ENCODE measurements around the gene SLF2.

The SLF2 gene

DNA sequence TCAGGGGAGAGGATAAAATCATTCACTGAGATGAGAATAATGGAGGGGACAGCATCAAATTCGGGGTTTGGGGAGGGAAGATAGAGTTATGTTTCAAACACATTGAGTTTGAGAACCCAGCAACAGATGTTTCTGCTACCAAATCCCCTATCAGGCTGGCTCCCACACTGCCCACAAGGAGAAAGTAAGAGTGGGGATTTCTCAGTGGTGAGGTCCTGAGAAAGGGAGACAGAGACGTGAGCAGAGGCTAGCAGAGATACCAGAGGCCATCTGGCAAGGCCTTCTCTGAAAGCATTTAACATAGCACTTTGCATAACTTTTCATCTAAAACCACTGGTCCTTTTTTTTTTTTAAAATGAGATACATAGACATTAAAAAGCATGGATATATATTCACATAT lies 7.8 kb upstream of the SLF2 start:
- Mint-ChIP-seq H3K4me1 (peaks cover 5% of the 10 kb centered on the region), H3K9me3 (no peaks in the 10 kb centered on the region), H3K27me3 (peaks cover 7% of the 10 kb centered on the region), H3K36me3 (ENCODE audit: low read depth) (no peaks in the 10 kb centered on the region), H3K4me3 (no peak overlapping the region), H3K27ac (no peak overlapping the region)
- no peak for DNase-seq
- ATAC-seq = no peak

DNA sequence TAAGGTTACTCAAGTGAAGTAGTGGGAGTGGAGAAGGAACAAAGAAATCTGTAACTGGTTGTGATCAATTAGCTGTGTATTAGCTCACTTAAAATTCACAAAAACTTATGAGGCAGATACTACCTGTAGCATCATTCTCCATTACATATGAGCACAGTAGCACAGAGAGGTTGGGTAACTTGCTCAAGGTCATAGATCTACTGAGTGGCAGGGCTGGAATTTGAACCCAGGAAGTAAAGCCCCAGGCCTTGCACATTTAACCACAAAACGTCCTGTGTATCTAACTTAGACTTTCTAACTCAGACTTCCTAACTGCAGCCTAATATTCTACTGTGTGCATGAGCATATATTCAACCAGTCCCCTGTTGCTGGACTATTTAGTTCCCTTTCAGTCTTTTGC lies 5.6 kb upstream of the SLF2 start:
- Mint-ChIP-seq H3K27ac (no peak overlapping the region), H3K27me3 (peaks cover 6% of the 10 kb centered on the region), H3K36me3 (ENCODE audit: low read depth) (no peaks in the 10 kb centered on the region), H3K4me1 (peaks cover 16% of the 10 kb centered on the region), H3K9me3 (no peaks in the 10 kb centered on the region), H3K4me3 (no peak overlapping the region)
- ATAC-seq = no peak
- DNase-seq = no peak

DNA sequence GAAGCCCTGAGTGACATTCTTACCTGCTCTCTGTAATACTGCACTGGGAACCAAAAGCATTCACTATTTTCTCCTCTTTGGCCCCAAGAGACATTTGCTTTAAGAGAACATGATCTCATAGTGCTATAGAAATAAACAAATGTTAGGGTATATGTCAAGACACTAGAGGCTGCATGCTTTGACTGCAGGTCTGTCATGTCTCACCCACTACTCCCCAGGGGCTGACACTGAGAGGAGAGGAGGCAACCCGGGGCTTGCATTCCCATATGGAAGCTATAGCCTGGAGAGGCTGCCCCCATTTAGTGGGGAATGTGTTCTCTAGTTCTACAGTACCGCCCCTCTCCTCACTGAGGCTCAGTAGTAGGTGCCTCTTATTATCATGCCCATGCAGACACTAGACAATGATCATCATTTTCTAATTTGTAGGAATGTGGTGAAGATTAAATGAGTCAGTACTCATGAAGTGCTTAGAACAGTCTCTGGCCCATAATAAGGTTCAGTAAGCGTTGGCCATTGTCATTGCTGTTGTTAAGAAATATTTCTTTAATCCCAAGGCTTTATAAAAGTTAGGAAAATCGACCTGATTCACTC lies 4.9 kb upstream of the SLF2 start:
- DNase-seq (no peak), ATAC-seq (no peak)
- H3K4me3 Mint-ChIP-seq = no peak overlapping the region
- H3K27ac Mint-ChIP-seq = no peak overlapping the region
- no peaks in the 10 kb centered on the region for H3K36me3 Mint-ChIP-seq (ENCODE audit: low read depth)
- peaks cover 6% of the 10 kb centered on the region for H3K27me3 Mint-ChIP-seq
- H3K4me1 Mint-ChIP-seq = peaks cover 18% of the 10 kb centered on the region
- H3K9me3 Mint-ChIP-seq = no peaks in the 10 kb centered on the region

DNA sequence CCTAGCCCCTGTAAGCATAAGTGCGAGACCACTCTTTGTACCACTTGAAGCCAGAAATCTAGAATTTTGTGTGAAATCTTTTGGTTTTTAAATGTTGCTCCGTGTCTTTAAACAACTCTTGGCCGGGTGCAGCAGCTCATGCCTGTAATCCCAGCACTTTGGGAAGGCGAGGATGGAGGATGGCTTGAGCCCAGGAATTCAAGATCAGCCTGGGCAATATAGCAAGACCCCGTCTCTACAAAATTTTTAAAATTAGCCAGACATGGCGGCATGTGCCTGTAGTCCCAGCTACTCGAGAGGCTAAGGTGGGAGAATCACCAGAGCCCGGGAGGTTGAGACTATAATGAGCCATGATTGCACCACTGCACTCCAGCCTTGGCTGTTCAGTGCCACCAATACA lies 4.4 kb upstream of the SLF2 start:
- H3K27ac Mint-ChIP-seq = no peak overlapping the region
- H3K36me3 Mint-ChIP-seq (ENCODE audit: low read depth) = peaks cover 2% of the 10 kb centered on the region
- no peaks in the 10 kb centered on the region for H3K9me3 Mint-ChIP-seq
- ATAC-seq = no peak
- peaks cover 2% of the 10 kb centered on the region for H3K27me3 Mint-ChIP-seq
- DNase-seq = no peak
- H3K4me1 Mint-ChIP-seq = peaks cover 20% of the 10 kb centered on the region
- no peak overlapping the region for H3K4me3 Mint-ChIP-seq

DNA sequence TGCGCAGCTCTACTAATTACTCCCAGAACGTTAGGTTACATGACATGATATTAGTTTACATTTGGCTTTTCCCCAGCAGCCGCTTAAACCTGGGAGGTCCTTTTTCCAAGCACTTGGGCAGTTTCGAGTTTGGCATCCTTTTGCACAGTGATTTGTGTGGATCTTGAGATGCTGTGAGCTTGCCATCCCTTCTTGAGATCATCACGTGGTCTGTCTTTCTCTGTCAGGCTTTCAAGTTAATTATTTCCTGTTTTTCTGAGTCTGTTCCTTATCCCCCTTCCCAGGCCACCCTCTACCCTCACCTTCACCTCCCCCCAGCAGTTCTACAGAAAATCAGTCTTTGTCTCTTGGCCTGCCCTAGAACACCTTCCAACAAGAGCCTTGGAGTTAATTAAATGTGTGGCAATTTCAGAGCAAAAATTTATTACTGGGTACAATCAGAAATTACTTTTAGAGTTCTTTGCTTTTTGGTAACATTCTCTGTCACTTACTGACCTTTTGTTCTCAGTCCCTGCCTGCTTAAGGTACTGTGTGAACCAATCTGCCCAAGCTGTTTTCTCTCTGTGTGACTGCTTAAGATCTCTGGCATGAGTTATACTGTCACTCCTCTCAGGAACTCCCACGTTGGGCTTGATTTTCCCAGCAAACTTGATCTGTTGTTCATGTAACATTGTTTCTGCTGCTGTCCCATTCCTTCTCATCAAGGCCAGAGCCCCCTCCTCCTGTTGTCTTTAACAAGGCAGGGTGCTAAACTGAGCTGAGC lies 3.1 kb upstream of the SLF2 start:
- Mint-ChIP-seq H3K4me1 (peaks cover 31% of the 10 kb centered on the region), H3K4me3 (no peak overlapping the region), H3K9me3 (no peaks in the 10 kb centered on the region), H3K27me3 (no peaks in the 10 kb centered on the region), H3K36me3 (ENCODE audit: low read depth) (peaks cover 9% of the 10 kb centered on the region), H3K27ac (no peak overlapping the region)
- DNase-seq (no peak), ATAC-seq (no peak)

DNA sequence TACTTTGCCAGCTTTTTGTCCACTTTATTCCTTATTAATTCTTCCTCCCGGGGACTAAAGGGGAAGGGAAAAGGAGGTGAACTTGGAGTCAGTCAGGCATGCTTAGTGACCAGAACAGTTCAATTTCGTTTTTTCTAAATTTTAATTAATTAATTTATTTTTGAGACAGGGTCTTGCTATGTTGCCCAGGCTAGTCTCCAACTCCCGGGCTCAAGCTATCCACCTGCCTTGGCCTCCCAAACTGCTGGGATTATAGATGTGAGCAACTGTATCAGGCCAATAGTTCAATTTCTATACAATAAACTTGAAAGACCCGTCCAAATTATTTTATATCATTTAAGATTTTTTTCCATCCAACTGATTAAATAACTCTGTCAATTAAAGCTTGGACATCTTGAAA lies 1.3 kb upstream of the SLF2 start:
- Mint-ChIP-seq H3K4me1 (peaks cover 44% of the 10 kb centered on the region), H3K36me3 (ENCODE audit: low read depth) (peaks cover 18% of the 10 kb centered on the region), H3K27ac (no peak overlapping the region), H3K27me3 (no peaks in the 10 kb centered on the region), H3K4me3 (peak overlapping the region; percentile 98), H3K9me3 (no peaks in the 10 kb centered on the region)
- ATAC-seq = no peak
- no peak for DNase-seq

DNA sequence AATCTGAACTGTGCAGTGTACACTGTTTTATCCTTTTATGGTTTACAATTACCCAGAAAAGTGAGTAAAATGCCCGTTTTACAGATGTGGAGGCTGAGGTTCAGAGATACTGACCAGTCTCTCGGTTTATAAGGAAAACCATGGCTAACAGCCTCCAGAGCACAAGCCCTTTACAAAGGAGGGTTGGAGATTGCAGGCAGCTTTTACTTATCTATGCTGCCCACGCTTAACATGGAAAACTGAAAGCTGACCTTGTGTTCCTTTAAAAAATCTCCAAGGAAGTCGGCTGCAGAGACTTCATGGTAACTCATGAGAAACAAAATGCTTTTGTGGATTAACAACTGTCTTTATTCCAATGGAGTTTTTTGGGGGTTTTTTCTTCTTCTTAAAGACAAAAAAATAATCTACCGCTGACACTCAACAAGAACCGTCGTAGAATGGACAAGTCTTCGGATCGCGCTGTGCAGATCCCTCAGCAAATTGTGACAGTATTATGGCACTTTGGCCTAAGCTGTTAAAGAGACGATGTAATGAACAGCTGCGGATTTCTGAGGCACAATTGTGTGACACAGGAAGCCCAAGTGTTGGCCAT lies 654 bp upstream of the SLF2 start:
- H3K4me1 Mint-ChIP-seq = peaks cover 48% of the 10 kb centered on the region
- H3K27me3 Mint-ChIP-seq = no peaks in the 10 kb centered on the region
- DNase-seq = no peak
- H3K9me3 Mint-ChIP-seq = no peaks in the 10 kb centered on the region
- peaks cover 24% of the 10 kb centered on the region for H3K36me3 Mint-ChIP-seq (ENCODE audit: low read depth)
- ATAC-seq = peak; percentile 41
- H3K4me3 Mint-ChIP-seq = peak overlapping the region; percentile 98
- peak overlapping the region; percentile 95 for H3K27ac Mint-ChIP-seq

DNA sequence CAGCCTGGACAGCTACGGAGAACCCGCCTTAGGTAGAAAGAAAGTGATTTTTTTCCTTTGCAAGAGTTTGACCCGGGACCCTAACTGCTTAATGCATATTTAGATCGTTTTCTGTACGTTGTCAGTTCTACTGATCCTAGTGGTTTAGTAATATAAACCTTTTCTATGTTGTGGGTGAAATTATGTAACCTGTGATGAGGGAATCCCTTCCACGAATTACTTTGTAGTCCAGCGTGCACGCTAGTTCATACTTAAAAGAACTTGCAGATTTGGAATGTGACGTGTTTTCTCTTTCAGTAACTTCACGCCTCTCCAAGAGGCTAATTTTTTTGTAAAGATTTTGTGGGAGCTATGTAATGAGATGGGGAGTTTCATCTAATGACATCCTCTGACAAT lies 705 bp downstream of the SLF2 start:
- H3K27ac Mint-ChIP-seq = peak overlapping the region; percentile 95
- H3K36me3 Mint-ChIP-seq (ENCODE audit: low read depth) = peaks cover 28% of the 10 kb centered on the region
- H3K9me3 Mint-ChIP-seq = no peaks in the 10 kb centered on the region
- no peaks in the 10 kb centered on the region for H3K27me3 Mint-ChIP-seq
- DNase-seq (no peak), ATAC-seq (no peak)
- H3K4me3 Mint-ChIP-seq = peak overlapping the region; percentile 98
- peaks cover 48% of the 10 kb centered on the region for H3K4me1 Mint-ChIP-seq

DNA sequence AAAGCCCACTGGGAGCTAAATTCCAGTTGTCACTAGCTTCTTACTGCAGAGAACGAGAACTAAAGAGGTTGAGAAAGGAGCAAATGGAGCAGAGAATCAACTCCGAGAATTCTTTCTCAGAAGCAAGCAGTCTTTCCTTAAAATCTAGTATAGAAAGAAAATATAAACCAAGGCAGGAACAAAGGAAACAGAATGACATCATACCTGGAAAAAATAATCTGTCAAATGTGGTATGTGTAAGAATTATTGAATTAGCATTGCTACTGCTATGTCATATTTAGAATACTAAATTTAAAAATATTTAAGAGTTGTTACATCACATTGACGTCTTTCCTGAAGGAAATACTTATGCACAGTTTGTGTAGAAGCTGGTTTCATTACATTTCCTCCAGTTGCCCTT lies 4.3 kb downstream of the SLF2 start:
- H3K36me3 Mint-ChIP-seq (ENCODE audit: low read depth) = peaks cover 44% of the 10 kb centered on the region
- DNase-seq = no peak
- H3K27me3 Mint-ChIP-seq = no peaks in the 10 kb centered on the region
- ATAC-seq = no peak
- no peak overlapping the region for H3K27ac Mint-ChIP-seq
- no peak overlapping the region for H3K4me3 Mint-ChIP-seq
- H3K4me1 Mint-ChIP-seq = peaks cover 32% of the 10 kb centered on the region
- H3K9me3 Mint-ChIP-seq = no peaks in the 10 kb centered on the region

DNA sequence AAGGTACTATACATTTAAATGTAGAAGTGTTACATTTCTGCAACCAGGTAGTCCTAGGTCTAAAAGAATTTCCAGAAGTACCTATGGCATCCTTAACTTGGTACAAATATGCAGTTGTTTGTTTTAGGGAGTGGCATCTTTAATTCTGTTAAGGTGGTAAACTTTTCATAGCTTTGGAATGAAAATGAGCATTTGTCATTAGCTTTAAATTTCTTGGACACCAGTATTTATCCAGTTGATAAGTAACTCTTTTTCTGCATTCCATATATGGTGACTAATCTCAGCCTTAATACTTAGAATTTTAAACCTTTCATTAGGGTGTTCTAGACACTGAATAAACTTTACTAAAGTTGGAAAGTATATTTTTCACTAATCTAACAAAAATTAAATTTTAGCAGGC lies 10.8 kb downstream of the SLF2 start:
- Mint-ChIP-seq H3K27me3 (no peaks in the 10 kb centered on the region), H3K4me3 (no peak overlapping the region), H3K4me1 (peaks cover 2% of the 10 kb centered on the region), H3K9me3 (no peaks in the 10 kb centered on the region), H3K36me3 (ENCODE audit: low read depth) (peaks cover 42% of the 10 kb centered on the region), H3K27ac (no peak overlapping the region)
- ATAC-seq (no peak), DNase-seq (no peak)

DNA sequence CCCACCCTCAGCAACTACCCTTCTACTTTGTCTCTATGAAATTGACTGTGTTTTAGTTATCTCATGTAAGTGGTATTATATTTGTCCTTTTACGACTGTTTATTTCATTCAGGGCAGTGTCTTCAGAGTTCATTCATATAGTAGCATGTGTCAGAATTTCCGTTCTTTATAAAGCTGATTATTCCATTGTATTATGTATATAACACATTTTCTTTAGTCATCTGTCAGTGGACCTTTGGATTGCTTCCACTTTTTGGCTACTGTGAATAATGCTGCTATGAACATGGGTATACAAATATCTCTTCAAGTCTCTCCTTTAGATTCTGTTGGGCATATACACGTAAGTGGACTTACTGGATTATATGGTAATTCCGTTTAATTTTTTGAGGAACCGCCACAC lies 14.5 kb downstream of the SLF2 start:
- ATAC-seq (no peak), DNase-seq (no peak)
- Mint-ChIP-seq H3K4me1 (peaks cover 2% of the 10 kb centered on the region), H3K27me3 (no peaks in the 10 kb centered on the region), H3K9me3 (no peaks in the 10 kb centered on the region), H3K4me3 (no peak overlapping the region), H3K36me3 (ENCODE audit: low read depth) (peaks cover 45% of the 10 kb centered on the region), H3K27ac (no peak overlapping the region)

DNA sequence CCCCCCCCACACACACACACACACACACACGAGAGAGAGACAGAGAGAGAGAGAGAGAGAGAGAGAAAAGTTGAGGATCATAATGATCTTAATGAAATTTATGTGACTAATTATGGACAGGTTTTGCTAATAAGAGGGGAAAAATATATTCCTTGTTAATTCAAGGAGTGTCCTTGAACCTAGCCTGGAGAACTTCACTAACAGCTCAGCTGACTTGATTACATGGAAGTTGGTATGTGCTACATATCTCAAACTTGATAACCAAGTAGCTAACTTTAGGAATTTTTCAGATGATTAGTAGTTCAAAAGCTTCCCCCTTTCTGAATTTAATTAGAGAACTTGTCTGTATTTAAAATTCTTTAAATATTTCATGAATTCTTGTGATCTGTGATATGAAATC lies 15.3 kb downstream of the SLF2 start:
- no peaks in the 10 kb centered on the region for H3K9me3 Mint-ChIP-seq
- no peak overlapping the region for H3K27ac Mint-ChIP-seq
- peaks cover 52% of the 10 kb centered on the region for H3K36me3 Mint-ChIP-seq (ENCODE audit: low read depth)
- H3K27me3 Mint-ChIP-seq = no peaks in the 10 kb centered on the region
- H3K4me3 Mint-ChIP-seq = no peak overlapping the region
- peaks cover 2% of the 10 kb centered on the region for H3K4me1 Mint-ChIP-seq
- ATAC-seq (no peak), DNase-seq (no peak)

DNA sequence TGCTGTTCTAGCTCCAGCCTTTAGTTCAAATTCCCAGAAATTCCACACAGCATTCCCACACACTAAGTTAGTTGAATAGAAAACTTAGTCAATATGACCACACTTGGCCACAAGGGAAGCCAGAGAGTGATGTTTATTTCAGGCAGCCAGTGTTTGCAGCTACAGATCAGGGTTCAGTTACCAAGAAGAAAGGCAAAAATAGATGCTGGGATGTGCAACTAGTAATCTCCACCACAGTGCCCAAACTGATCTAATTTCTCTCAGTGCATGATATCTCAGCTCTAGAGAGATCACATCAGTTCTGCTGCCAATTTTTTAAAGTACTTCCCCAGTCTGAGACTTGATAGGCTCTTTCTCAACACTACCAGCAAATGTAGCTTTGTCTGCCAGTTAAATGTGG lies 17.6 kb downstream of the SLF2 start:
- Mint-ChIP-seq H3K4me1 (peaks cover 2% of the 10 kb centered on the region), H3K27ac (no peak overlapping the region), H3K36me3 (ENCODE audit: low read depth) (peaks cover 45% of the 10 kb centered on the region), H3K9me3 (no peaks in the 10 kb centered on the region), H3K27me3 (no peaks in the 10 kb centered on the region), H3K4me3 (no peak overlapping the region)
- no peak for DNase-seq
- no peak for ATAC-seq

DNA sequence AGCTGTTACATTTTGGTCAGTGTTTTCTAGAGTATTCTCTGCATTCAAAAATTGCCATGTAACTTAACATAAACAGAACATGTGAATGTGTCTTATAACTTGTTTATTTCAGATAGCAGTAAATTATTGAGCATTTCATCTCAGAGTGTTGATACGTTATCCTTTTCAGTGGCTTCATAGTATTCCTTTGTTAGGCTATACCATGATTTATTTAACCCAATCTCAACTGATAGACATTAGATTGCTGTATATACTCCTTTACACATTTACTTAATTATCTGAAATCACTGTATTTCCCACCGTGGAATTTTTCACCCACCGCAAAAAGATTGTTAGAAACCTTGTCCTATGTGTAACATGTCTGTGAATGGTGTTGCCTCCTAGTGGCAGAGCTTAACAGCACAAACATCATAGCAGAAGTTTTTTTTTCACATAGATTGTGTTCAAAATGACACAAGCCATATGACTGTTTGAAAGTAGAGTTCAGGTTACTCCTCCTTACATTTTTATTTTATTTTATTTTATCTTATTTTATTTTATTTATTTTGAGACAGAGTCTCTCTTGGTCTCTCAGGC lies 21.4 kb downstream of the SLF2 start:
- no peak for DNase-seq
- ATAC-seq = no peak
- H3K4me1 Mint-ChIP-seq = no peaks in the 10 kb centered on the region
- H3K27me3 Mint-ChIP-seq = no peaks in the 10 kb centered on the region
- H3K36me3 Mint-ChIP-seq (ENCODE audit: low read depth) = peaks cover 41% of the 10 kb centered on the region
- H3K9me3 Mint-ChIP-seq = no peaks in the 10 kb centered on the region
- H3K4me3 Mint-ChIP-seq = no peak overlapping the region
- H3K27ac Mint-ChIP-seq = no peak overlapping the region

DNA sequence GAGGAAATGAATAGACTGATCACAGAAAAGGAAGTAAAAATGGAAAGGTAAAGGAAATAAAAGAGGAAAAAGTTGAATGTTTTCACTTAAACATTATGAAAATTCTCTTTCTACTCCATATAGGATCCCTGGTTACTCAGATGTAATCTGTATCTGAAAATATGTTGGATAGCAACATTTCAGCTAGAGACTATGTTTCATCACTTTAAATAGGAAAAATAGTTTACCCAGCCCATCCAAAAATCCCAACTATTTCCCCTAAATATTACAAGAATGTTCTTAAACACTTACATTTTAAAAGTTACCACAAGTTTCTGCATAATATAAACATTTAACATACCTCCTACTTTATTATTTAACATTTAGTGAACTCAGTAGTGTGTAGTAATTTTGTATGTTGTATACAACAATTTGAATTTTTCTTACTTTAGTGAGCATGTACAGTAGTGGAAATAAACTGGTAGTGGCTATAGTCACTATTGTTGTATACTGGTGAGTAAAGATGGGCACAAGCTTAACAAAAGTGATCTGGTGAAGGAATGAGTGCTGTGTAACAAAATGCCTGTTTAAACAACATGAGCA lies 27.1 kb downstream of the SLF2 start:
- H3K9me3 Mint-ChIP-seq = no peaks in the 10 kb centered on the region
- H3K27me3 Mint-ChIP-seq = no peaks in the 10 kb centered on the region
- H3K27ac Mint-ChIP-seq = no peak overlapping the region
- peaks cover 35% of the 10 kb centered on the region for H3K36me3 Mint-ChIP-seq (ENCODE audit: low read depth)
- no peak overlapping the region for H3K4me3 Mint-ChIP-seq
- no peak for ATAC-seq
- peaks cover 15% of the 10 kb centered on the region for H3K4me1 Mint-ChIP-seq
- DNase-seq = no peak
